Ramos (cell line): Measurements from ENCODE around the gene PTP4A2.
"Not testable (repeated sequence)": the region's sequence is repeated elsewhere in the genome, so short reads cannot be mapped to it uniquely, and the experiment has no call there.

Source experiments
- in situ Hi-C: fragments of 300-500 bp; cut with MboI; formaldehyde crosslinking; loops from one replicate; pipeline ENCODE4 v1.14.3; 2022; ENCODE audit warnings: low sequenced_read_pairs; ENCODE audit not compliant: unreplicated experiment

The PTP4A2 gene

GRCh38 chr1:31897526-31898100 lies 40.6 kb downstream of the PTP4A2 start:
- in situ Hi-C loops = no loop called here

DNA sequence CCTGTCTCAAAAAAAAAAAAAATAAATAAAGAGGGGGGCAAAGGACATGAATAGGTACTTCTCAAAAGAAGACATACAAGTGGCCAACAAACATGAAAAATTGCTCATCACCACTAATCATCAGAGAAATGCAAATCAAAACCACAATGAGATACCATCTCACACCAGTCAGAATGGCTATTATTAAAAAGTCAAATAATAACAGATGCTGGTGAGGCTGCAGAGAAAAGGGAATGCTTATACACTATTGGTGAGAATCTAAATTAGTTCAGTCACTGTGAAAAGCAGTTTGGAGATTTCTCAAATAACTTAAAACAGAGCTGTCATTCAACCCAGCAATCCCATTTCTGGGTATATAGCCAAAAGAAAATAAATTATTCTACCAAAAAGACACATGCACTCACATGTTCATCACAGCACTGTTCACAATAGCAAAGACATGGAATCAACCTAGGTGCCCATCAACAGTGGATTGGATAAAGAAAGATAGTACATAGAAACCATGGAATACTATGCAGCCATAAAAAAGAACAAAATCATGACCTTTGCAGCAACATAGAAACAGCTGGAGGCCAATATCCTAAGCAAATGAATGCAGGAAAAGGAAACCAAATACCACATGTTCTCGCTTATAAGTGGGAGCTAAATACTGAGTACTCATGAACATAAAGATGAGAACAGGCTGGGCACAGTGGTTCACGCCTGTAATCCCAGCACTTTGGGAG lies 42.5 kb downstream of the PTP4A2 start:
- in situ Hi-C loops = not testable (repeated sequence)

DNA sequence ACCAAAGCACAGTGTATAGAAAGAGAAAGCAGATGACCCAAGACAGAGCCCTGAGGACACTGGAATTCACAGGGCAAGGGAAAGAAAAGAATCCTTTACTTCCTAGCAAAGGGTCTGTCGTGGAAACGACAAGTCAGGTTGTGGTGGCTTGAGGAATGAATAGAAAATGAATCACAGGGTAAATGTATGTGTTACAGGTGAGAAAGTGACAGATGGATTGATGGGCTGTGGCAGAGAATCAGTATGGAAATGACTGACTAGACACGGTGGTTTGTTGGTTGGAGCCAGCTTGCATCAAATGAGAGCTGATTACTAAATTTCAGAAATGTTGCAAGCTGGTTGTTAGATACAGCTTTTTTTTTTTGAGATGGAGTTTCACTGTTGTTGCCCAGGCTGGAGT lies 46.9 kb downstream of the PTP4A2 start:
- in situ Hi-C loops = no loop called here

DNA sequence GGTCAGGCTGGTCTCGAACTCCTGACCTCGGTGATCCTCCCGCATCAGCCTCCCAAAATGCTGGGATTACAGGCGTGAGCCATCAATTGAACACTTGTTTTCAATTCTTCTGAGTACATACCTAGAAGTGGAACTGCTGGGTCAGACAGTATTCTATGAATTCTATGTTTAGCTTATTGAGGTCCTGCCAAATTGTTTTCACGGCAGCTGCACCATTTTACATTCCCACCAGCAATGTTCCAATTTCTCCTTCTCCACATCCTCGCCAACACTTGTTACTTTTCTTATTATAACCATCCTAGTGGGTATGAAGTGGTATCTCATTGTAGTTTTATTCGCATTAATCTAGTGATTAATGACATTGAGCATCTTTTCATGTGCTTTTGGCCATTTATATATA lies 49.9 kb downstream of the PTP4A2 start:
- in situ Hi-C loops = no loop called here

- in situ Hi-C loops = no loop called here
These were observed 51.3 kb downstream of the PTP4A2 start for GRCh38 chr1:31886866-31887265.

- in situ Hi-C loops = no loop called here
These were observed 52.3 kb downstream of the PTP4A2 start for GRCh38 chr1:31885851-31886250.

DNA sequence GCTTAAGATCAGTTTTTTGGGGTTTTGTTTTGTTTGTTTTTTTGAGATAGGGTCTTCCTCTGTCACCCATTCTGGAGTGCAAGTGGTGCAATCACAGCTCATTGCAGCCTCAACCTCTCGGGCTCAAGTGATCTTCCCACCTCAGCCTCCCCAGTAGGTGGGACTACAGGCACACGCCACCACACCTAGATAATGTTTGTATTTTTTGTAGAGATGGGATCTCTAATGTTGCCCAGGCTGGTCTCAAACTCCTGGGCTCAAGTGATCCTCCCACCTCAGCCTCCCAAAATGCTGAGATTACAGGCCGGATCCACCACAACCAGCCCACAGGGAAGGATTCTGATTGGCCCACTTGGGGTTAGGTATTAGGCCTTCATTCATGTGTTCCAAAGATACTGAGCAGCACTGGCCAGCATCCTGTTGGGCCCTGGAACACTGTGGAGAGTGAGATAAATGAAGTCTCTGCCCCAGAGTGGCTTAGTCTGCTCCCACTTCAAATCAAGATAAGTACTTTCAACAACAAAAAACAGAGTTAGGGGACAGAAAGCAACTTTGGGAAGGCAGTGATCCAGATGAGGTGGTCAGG lies 54.7 kb downstream of the PTP4A2 start:
- in situ Hi-C loops = no loop called here

DNA sequence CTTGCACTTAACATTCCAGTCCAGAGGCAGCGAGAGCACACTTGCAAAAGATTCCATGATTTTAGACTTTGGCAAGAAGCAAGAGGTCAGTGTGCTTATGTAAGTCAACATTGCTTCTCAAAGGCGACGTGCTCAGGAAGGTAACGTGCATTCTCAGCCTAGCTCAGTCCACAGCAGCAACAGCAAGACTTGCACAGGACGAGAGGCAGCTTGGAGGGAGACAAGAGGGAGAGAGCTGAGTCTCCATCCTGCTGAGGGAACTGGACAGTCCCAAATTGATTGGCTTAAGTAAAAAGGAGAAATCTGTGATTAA lies 56.5 kb downstream of the PTP4A2 start:
- in situ Hi-C loops = no loop called here

DNA sequence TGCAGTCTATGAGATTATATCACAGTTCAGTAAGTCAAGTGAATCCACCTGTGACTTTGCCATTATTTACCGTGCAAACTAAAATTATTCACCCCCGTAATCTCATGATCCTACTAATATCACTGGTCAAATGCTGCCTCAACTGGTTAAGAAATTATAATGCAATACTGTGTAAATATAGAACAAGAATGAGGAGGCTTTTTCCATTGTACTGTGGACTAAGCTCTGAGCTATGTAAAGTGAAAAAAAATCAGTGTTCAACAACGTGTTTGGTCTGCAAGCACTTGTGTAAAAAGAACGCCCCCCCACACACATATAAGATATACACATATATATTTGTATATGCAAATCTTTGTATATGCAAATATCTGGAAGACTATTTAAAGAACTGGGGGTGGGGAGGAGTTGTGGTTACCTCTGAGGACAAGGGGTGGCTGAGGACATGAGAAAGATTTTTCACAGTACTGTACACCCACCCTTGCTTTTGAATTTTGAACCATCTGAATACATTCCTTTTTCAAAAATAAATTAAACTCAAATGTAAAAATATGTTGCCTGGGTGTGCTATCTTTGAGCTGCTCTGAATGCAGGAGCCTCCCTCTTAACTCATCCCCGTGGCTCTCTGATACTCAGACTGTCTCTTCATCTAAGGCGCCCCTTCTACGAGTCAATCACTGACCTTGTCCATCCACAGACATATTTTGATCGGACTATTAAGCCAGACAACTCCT lies 57.0 kb downstream of the PTP4A2 start:
- in situ Hi-C loops = no loop called here

GRCh38 chr1:31879981-31880608 lies 58.1 kb downstream of the PTP4A2 start:
- in situ Hi-C loops = no loop called here

GRCh38 chr1:31878058-31878457 lies 60.1 kb downstream of the PTP4A2 start:
- in situ Hi-C loops = no loop called here

- in situ Hi-C loops = no loop called here
These were observed 60.6 kb downstream of the PTP4A2 start for GRCh38 chr1:31877544-31877943.

- in situ Hi-C loops = no loop called here
These were observed 62.4 kb downstream of the PTP4A2 start for GRCh38 chr1:31875636-31876236.

GRCh38 chr1:31874942-31875341 lies 63.2 kb downstream of the PTP4A2 start:
- in situ Hi-C loops = no loop called here

DNA sequence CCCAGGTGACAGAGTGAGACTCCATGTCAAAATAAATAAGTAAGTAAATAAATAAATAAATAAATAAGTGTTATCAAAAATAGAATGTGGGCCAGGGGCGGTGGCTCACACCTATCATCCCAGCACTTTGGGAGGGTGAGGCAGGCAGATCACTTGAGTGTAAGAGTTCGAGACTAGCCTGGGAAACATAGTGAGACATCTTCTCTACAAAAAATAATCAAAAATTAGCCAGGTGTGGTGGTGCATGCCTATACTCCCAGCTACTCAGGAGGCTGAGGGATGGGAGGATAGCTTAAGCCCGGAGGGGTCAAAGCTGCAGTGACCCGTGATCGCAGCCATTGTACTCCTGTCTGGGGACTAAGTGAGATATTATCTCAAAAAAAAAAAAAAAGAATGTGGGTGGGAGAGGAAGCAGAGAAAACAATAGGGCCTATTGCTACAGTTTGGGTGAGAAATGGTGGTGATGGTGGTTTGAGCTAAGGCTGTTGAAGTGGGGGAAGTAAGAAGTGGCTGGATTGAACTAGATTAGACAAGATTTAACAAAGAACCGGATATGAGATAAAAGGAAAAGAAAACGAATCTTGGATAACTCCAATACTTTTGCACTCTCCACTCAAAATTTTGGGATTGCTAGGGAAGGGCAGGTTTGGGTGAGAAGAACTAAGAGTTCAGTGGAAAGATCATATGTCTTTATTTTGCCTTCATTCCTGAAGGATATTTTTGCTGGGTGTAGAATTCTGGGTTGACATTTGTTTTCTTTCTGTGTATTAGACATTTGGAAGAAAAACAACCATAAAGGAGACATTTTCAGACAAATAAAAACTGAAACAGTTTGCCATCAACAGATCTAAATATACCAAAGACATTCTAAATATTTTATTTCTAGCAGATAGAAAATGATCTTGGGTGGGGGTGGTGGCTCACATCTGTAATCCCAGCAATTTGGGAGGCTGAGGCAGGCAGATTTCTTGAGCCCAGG lies 65.2 kb downstream of the PTP4A2 start:
- in situ Hi-C loops = no loop called here

DNA sequence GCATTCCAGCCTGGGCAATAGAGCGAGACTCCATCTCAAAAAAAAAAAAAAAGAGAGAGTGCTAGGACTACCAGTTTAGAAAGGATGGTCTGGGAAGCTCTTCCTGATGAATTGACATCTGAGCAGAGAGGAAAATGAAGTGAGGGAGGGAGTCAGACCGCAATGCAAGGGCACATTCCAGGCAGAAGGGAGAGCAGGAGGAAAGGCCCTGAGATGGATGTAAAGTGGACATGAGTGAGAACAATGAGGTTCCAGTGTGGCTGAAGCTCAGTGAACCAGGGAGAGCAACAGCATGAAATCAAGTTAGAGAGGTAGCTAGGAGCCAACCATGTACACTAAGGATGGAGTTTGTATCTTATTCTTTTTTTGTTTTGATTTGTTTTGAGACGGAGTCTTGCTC lies 66.5 kb downstream of the PTP4A2 start:
- in situ Hi-C loops = no loop called here

- in situ Hi-C loops = no loop called here
These were observed 68.0 kb downstream of the PTP4A2 start for GRCh38 chr1:31870086-31870736.

DNA sequence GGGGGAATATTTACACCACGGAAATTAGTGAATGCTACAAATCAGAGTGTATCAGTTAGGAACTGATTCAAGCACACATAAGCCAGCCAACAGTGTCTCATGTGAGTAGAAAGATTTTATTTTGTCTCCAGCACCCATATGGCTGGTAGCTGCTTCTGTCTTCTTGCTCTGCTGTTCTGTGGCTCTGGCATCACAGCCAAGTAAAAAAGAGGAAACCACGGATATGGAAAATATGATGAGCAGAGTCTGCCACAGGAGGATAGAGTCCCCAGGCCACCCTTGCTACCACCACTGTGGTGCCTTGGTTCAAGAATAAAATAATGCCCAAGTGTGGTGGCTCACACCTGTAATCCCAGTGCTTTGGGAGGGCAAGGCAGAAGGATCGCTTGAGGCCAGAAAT lies 68.7 kb downstream of the PTP4A2 start:
- in situ Hi-C loops = no loop called here

- in situ Hi-C loops = no loop called here
These were observed 69.3 kb downstream of the PTP4A2 start for GRCh38 chr1:31868862-31869261.
